KMS-11 (cell line): Measurements from ENCODE around the gene GPALPP1.

Experiments
- H2AFZ ChIP-seq: fragments of 200-600 bp; sonication (generic); 2 replicates; pipeline ENCODE4 v1.6.1; 2016; ENCODE audit warnings: antibody characterized with exemption, mixed run types, low read depth
- H3K27ac ChIP-seq: fragments of 200-600 bp; sonication (generic); 2 replicates; pipeline ENCODE4 v1.6.1; 2016; ENCODE audit warnings: mild to moderate bottlenecking, mixed run types
- H3K27me3 ChIP-seq: fragments of 200-600 bp; sonication (generic); 2 replicates; pipeline ENCODE4 v1.6.1; 2017; ENCODE audit warnings: mild to moderate bottlenecking, low read depth, mixed run types, moderate library complexity; ENCODE audit not compliant: insufficient read depth
- H3K36me3 ChIP-seq: fragments of 200-600 bp; sonication (generic); 2 replicates; pipeline ENCODE4 v1.6.1; 2017; ENCODE audit warnings: mild to moderate bottlenecking, mixed run types; ENCODE audit not compliant: insufficient read depth
- H3K4me1 ChIP-seq: fragments of 200-600 bp; sonication (generic); 2 replicates; pipeline ENCODE4 v1.6.1; 2016; ENCODE audit warnings: mild to moderate bottlenecking, low read depth, mixed run types; ENCODE audit not compliant: poor library complexity, severe bottlenecking
- H3K4me2 ChIP-seq: fragments of 200-600 bp; sonication (generic); 2 replicates; pipeline ENCODE4 v1.7.0; 2016; ENCODE audit warnings: mild to moderate bottlenecking, mixed run types
- H3K4me3 ChIP-seq: fragments of 200-600 bp; sonication (generic); IDR thresholded peaks from 2 replicates; pipeline ENCODE4 v1.6.1; 2017; ENCODE audit warnings: low read depth, low read length, mixed read lengths; ENCODE audit not compliant: insufficient read depth
- H3K79me2 ChIP-seq: fragments of 200-600 bp; sonication (generic); 2 replicates; pipeline ENCODE4 v1.6.1; 2016; ENCODE audit warnings: low read depth, mixed run types; ENCODE audit not compliant: insufficient read depth
- H3K9ac ChIP-seq: fragments of 200-600 bp; sonication (generic); 2 replicates; pipeline ENCODE4 v1.6.1; 2016; ENCODE audit warnings: mild to moderate bottlenecking, mixed run types
- H4K20me1 ChIP-seq: fragments of 200-600 bp; sonication (generic); 2 replicates; pipeline ENCODE4 v1.6.1; 2016; ENCODE audit warnings: mild to moderate bottlenecking, mixed run types; ENCODE audit not compliant: insufficient read depth
- CTCF ChIP-seq: fragments of 200-600 bp; sonication (generic); conservative IDR thresholded peaks from 2 replicates; pipeline ENCODE4 v1.6.1; 2017; ENCODE audit warnings: low read depth, mild to moderate bottlenecking, antibody characterized with exemption, low read length, moderate library complexity, mixed read lengths

The GPALPP1 gene

GRCh38 chr13:44955406-44955805 is 33.9 kb upstream of the GPALPP1 start:
- no peak overlapping the region for H3K9ac ChIP-seq
- no peaks in the 10 kb centered on the region for H3K4me1 ChIP-seq
- no peak overlapping the region for H3K4me3 ChIP-seq
- no peaks in the 10 kb centered on the region for H3K79me2 ChIP-seq
- no peak overlapping the region for H3K4me2 ChIP-seq
- TF ChIP-seq CTCF: no peak
- no peaks in the 10 kb centered on the region for H4K20me1 ChIP-seq
- H3K27me3 ChIP-seq: no peaks in the 10 kb centered on the region
- no peaks in the 10 kb centered on the region for H3K36me3 ChIP-seq
- H2AFZ ChIP-seq: no peak overlapping the region
- no peak overlapping the region for H3K27ac ChIP-seq

- Histone ChIP-seq H3K27me3 (no peaks in the 10 kb centered on the region), H3K4me1 (no peaks in the 10 kb centered on the region), H3K79me2 (no peaks in the 10 kb centered on the region), H3K4me2 (no peak overlapping the region), H2AFZ (no peak overlapping the region), H3K9ac (no peak overlapping the region), H3K4me3 (no peak overlapping the region), H4K20me1 (no peaks in the 10 kb centered on the region), H3K36me3 (no peaks in the 10 kb centered on the region), H3K27ac (no peak overlapping the region)
- no peak for TF ChIP-seq CTCF
These were observed 27.3 kb upstream of the GPALPP1 start for GRCh38 chr13:44961997-44962396.

- H3K36me3 ChIP-seq: no peaks in the 10 kb centered on the region
These were observed 21.5 kb upstream of the GPALPP1 start for GRCh38 chr13:44967704-44968433.

GRCh38 chr13:44968434-44968815 is 20.9 kb upstream of the GPALPP1 start:
- Histone ChIP-seq H4K20me1 (no peaks in the 10 kb centered on the region), H3K36me3 (no peaks in the 10 kb centered on the region), H2AFZ (no peak overlapping the region), H3K4me3 (no peak overlapping the region), H3K9ac (no peak overlapping the region), H3K27me3 (no peaks in the 10 kb centered on the region), H3K4me2 (no peak overlapping the region), H3K79me2 (no peaks in the 10 kb centered on the region), H3K4me1 (no peaks in the 10 kb centered on the region), H3K27ac (no peak overlapping the region)
- no peak for TF ChIP-seq CTCF

More at GRCh38 chr13:44967704-44968433, 21.5 kb upstream of the GPALPP1 start:
- Histone ChIP-seq H3K27ac (no peak overlapping the region), H3K27me3 (no peaks in the 10 kb centered on the region), H3K4me3 (no peak overlapping the region), H3K9ac (no peak overlapping the region), H4K20me1 (no peaks in the 10 kb centered on the region), H3K4me1 (no peaks in the 10 kb centered on the region), H2AFZ (no peak overlapping the region), H3K79me2 (no peaks in the 10 kb centered on the region), H3K4me2 (no peak overlapping the region)
- no peak for TF ChIP-seq CTCF
